Adipocyte (in vitro differentiated cells): ENCODE data around the gene ARHGAP26.
"Not testable (repeated sequence)": the region's sequence is repeated elsewhere in the genome, so short reads cannot be mapped to it uniquely, and the experiment has no call there.

Experiments used
- DNase-seq: peaks from one replicate; pipeline ENCODE4 v3.0.0-alpha.2; 2015; ENCODE audit warnings: low read depth
- H3K27me3 ChIP-seq: replicated peaks from 2 replicates; pipeline ENCODE4 v1.7.0; 2013; ENCODE audit warnings: mild to moderate bottlenecking, low read length, moderate library complexity; ENCODE audit not compliant: control insufficient read depth, insufficient read depth
- H3K36me3 ChIP-seq: 2 replicates; pipeline ENCODE4 v1.7.0; 2013; ENCODE audit warnings: low read length, mild to moderate bottlenecking, moderate library complexity; ENCODE audit not compliant: control insufficient read depth, insufficient read depth, severe bottlenecking
- H3K4me1 ChIP-seq: 2 replicates; pipeline ENCODE4 v1.7.0; 2013; ENCODE audit warnings: mild to moderate bottlenecking, low read length, moderate library complexity; ENCODE audit not compliant: control insufficient read depth, insufficient read depth
- H3K4me3 ChIP-seq: 2 replicates; pipeline ENCODE4 v1.7.0; 2013; ENCODE audit warnings: mild to moderate bottlenecking, low read length, moderate library complexity
- H3K9ac ChIP-seq: 2 replicates; pipeline ENCODE4 v1.7.0; 2013; ENCODE audit warnings: mild to moderate bottlenecking, low read length, moderate library complexity
- H3K9me3 ChIP-seq: 2 replicates; pipeline ENCODE4 v1.7.0; 2013; ENCODE audit warnings: mild to moderate bottlenecking, low read length, moderate library complexity; ENCODE audit not compliant: control insufficient read depth

ARHGAP26 gene

DNA sequence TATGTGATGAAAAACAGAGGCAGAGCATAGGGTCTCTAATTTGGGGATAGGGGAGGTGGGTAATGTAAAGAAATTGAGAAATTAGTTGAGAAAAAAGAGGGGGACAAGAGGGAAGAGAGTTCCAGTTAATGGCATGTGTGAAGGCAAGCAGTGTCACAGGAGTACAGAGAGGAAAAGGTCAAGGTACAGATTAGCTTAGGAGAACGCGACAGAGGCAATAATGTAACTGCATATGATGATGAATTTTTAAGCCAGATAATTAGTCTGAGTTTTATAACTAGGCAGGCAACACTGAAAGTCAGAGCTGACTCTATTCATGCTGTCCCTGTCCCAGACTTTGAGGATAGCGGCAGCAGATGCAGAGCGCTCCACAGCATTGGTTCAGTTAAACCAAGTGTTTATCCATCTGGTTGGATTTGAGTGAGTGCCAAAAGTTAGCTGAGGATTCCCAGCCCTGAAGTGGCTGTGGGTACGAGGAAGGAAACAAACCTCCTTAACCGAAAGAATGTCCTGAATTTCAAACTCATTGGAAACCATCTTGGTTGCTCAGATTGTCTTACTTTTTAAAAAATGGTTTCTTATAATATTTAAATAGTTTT lies 315.2 kb downstream of the ARHGAP26 start:
- Histone ChIP-seq H3K4me1 (peaks cover 9% of the 10 kb centered on the region), H3K4me3 (no peak overlapping the region), H3K36me3 (no peaks in the 10 kb centered on the region), H3K9ac (no peak overlapping the region), H3K27me3 (no peaks in the 10 kb centered on the region), H3K9me3 (no peaks in the 10 kb centered on the region)
- DNase-seq: no peak

DNA sequence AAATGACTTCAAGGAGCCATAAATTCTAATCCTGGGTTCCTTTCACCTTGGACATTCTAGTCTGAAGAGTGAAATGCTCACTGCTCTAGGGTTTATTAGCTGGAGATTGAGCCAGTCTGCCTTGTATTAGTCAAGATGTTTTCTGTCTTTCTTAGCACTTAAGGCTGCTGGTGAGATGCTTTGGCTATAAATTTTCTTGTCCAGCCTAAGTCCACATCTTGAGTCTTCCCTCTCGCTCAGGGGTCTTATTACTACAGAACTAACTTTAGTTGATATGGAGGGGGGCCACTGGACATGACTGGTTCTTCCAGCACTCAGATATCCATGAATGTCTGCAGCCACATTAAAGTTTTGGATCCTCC lies 316.4 kb downstream of the ARHGAP26 start:
- no peaks in the 10 kb centered on the region for H3K36me3 ChIP-seq
- no peak overlapping the region for H3K9ac ChIP-seq
- no peaks in the 10 kb centered on the region for H3K9me3 ChIP-seq
- no peak for DNase-seq
- H3K4me1 ChIP-seq: peaks cover 9% of the 10 kb centered on the region
- H3K4me3 ChIP-seq: no peak overlapping the region
- H3K27me3 ChIP-seq: no peaks in the 10 kb centered on the region

DNA sequence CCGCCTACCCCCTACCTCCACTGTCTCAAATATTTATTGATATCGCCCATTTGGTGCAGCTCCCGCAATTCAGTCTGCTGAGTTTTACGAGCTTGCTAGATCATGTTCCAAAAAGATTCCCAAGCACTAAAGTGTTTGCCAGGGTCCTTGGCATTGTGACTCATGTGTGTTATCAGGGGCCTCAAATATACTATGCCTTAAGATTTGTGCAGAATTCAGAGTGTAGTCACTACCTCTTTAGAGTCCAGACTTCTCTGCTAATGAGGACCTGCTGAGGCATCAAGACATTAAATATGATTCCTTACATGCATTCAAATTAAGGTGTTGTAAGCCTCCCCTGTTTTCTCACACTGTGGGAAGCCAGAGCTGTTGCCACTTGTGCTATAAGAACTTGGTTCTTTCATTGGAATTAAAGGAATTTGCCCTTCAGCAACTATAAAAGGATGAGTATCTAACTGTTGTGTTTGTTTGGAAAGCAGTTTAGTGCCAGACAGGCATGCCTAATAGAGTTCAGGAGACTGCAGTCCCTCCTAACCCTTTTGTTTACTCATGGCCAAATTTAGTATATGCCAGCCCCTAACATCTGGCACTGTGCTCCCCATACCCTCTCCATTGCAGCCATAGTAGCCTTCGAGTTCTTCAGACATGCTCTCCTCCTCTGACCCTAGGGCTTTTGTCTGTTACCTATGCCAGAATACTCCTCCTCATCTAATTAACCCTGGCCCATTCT lies 316.9 kb downstream of the ARHGAP26 start:
- Histone ChIP-seq H3K9ac (no peak overlapping the region), H3K4me1 (peaks cover 9% of the 10 kb centered on the region), H3K4me3 (no peak overlapping the region), H3K9me3 (no peaks in the 10 kb centered on the region), H3K27me3 (no peaks in the 10 kb centered on the region), H3K36me3 (no peaks in the 10 kb centered on the region)
- peak; percentile 70 for DNase-seq

DNA sequence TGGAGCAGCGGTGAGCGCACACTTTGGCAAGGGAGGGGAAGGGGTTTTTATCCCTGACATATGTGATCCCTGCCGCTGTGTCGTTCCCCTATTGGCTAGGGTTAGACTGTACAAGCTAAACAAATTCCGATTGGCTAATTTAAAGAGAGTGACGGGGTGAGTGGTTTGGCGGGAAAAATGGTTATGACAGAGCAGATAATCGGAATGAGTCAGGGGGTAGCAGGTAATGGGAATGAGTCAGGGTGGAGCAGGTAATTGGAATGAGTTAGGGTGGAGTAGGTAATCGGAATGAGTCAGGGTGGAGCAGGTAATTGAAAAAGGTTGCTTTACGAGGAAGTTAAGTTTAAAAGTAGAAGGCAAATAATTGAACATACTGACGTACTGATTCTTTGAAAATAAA lies 318.5 kb downstream of the ARHGAP26 start:
- not testable (repeated sequence) for H3K4me3 ChIP-seq, H3K9ac ChIP-seq, H3K9me3 ChIP-seq, H3K4me1 ChIP-seq, H3K27me3 ChIP-seq, H3K36me3 ChIP-seq, DNase-seq

DNA sequence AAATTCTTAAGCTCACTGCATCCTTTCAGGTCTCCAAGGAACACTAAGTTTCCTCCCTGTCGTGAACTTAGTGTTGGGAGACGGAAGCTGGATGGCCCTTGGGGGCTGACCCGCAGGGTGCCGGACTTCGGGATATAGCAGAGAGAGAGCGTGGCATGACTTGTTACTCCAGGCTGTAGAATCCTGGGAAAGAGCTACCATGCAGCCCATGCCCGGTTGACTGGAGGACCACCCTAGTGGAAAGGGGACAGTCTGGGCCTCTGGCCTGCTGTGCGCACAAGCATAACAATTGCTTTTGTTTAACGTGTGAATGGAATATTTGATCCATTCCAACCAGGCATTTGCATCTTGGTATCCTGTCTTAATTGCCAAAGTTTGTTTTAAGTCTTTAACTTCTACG lies 319.9 kb downstream of the ARHGAP26 start:
- not testable (repeated sequence) for H3K9me3 ChIP-seq, H3K4me1 ChIP-seq, H3K27me3 ChIP-seq, H3K9ac ChIP-seq, H3K36me3 ChIP-seq, H3K4me3 ChIP-seq, DNase-seq

DNA sequence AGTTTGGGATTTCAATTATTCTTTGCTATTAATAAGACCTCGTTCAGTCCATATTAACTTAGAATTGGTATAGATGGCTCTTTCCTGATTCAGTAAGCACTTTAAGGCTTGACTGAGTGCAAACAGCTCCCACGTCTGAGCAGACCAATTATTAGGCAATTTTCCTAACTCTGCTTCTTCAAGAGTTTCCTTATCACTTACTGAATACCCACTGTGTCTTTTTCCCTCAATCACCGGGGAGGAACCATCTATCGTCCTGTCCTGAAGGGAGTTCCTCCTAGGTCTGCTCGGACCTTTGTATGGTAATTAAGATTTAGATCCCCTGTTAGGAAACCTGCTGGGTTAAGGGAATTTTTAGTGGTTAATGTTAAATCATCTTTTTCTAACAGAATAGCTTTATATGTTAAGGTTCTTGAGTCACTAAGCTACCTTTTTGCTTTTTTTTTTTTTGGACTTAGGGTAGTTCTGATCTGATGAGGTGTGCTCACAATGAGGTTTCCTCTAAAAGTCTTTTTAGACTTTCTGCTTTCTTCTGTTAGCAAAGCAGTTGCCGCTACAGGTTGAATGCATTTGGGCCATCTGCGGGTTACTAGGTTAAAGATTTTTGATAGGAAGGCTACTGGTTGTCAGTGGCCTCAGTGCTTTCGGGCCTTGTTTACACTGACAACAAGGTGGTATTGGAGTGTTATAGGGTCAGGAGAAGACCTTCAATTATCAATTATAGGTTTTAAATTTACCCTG lies 322.7 kb downstream of the ARHGAP26 start:
- not testable (repeated sequence) for H3K4me1 ChIP-seq, H3K9ac ChIP-seq, DNase-seq, H3K27me3 ChIP-seq, H3K36me3 ChIP-seq, H3K4me3 ChIP-seq, H3K9me3 ChIP-seq

DNA sequence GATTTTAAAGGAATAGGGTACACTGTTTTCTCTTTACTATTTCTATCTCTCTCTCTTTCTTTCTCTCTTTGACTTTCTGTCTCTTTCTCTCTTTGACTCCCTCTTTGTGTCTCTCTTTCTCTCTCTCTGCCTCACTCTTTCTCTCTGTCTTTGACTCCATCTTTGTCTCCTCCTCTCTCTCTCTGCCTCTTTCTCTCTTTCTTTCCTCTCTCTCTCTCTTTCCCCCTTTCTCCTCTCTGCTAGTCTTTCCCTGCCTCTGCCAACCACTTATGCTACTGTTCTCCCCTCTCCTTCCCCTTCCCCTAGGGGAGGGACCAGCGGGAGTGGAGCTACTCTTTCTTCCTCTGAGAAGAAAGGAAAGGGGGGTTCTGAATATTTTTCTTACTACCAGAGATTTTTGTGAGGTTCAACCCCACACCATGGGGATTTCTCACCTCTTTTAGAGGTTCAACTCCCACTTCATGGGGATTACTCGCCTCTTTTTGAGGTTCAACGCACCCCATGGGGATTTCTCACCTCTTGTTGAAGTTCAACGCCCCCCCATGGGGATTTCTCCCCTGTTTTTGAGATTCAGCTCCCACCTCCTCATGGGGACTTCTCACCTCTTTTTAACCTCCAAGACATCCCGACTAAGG lies 323.4 kb downstream of the ARHGAP26 start:
- Histone ChIP-seq H3K9me3 (no peaks in the 10 kb centered on the region), H3K4me1 (no peaks in the 10 kb centered on the region), H3K27me3 (no peaks in the 10 kb centered on the region), H3K9ac (no peak overlapping the region), H3K4me3 (no peak overlapping the region), H3K36me3 (no peaks in the 10 kb centered on the region)
- no peak for DNase-seq

DNA sequence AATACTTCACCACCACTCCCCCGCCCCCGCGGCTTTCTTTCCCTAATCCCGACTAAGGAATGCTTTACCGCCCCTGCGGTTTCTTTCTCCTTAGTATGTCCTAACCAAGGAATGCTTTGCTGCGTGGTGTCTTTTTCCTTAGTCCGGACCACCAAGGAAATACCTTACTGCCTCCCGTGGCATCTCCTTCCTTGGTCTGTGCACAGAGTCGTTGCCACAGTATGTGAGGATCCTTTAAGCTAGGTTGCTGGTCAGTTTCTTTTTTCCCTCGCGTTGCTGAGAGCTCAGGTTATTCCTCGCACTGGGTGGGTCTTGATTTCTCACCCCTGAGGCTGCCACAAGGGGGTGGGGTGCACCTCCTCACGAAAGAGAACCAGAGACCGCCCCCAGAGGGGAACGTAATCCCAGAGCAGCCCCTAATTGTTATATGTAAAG lies 323.9 kb downstream of the ARHGAP26 start:
- DNase-seq: no peak
- Histone ChIP-seq H3K4me1 (no peaks in the 10 kb centered on the region), H3K4me3 (no peak overlapping the region), H3K9ac (no peak overlapping the region), H3K9me3 (no peaks in the 10 kb centered on the region), H3K27me3 (no peaks in the 10 kb centered on the region), H3K36me3 (no peaks in the 10 kb centered on the region)

DNA sequence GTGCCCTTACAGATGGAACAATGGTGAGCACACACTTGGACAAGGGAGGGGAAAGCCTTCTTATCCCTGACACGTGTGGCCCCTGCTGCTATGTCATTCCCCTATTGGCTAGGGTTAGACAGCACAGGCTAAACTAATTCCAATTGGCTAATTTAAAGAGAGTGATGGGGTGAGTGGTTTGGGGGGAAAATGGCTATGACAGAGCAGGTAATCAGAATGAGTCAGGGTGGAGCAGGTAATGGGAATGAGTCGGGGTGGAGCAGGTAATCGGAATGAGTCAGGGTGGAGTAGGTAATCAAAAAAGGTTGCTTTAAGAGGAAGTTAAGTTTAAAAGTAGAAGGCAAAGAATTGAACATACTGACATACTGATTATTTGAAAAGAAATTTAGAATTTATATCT lies 324.4 kb downstream of the ARHGAP26 start:
- not testable (repeated sequence) for H3K4me1 ChIP-seq, DNase-seq, H3K9me3 ChIP-seq, H3K4me3 ChIP-seq, H3K36me3 ChIP-seq, H3K9ac ChIP-seq, H3K27me3 ChIP-seq

DNA sequence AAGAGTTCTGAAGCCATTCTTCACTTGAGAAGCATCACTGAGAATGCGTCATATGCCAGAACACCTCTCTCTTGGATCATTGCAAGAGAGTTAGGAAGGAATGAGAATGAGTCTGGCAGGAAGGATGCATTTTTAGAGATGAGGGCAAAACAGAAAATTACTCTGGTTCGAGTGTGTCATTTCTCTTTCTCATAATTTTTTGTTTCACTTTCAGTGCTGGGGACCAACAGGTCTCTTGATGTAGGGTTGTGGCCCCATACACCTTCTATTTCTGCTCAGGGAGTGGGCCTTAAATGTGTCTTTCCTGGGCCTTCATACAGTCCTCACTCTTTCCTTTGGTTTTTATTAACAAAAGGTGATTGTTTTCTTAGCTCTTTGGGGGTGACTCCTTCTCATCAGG lies 330.9 kb downstream of the ARHGAP26 start:
- Histone ChIP-seq H3K36me3 (no peaks in the 10 kb centered on the region), H3K9ac (no peak overlapping the region), H3K27me3 (no peaks in the 10 kb centered on the region), H3K4me1 (peaks cover 18% of the 10 kb centered on the region), H3K9me3 (no peaks in the 10 kb centered on the region), H3K4me3 (no peak overlapping the region)
- DNase-seq: no peak

DNA sequence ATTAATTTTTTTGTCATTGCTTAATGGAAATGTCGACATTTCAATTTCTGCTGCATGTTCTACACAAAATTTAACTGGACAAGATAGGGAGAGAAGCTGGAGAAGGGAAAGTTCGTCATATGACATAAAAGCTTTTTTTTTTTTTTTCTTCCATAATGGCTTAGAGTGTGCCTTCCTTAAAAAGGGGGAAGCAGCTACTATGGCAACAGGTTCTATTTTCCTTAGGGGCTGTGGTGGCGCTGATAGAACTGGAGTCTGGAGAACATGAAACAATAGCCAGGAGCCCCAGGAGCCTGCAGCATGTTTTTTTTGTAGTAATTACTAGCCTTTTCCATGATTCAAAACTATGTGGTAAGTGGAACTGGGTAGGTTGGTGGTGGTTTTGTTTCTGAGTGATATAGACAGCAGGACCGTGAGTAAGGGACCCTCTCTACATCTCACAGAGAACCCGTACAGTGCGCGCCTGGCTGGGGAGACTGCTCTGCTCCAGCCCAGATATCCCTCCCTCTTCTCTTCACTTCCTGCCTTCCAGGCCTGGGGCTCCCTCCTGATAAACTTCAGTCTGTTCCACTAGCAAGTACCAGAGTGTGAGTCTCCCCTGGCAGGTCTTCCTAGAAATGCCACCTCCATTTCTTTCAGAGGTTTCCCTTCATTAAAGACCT lies 331.7 kb downstream of the ARHGAP26 start:
- Histone ChIP-seq H3K4me3 (no peak overlapping the region), H3K27me3 (no peaks in the 10 kb centered on the region), H3K4me1 (peaks cover 18% of the 10 kb centered on the region), H3K9ac (peak overlapping the region; percentile 69), H3K36me3 (no peaks in the 10 kb centered on the region), H3K9me3 (no peaks in the 10 kb centered on the region)
- no peak for DNase-seq
